ENCODE results near the gene GLRX. TPM values are rescaled to one million over a fixed set of nuclear protein-coding genes. Genes with fewer than 3 reads are reported as not detected.

The GLRX gene
- polyA plus RNA-seq, 1 donor (not counting 4 experiments of a cell fraction or from before 2014, with no cell fraction given), result 15.6 TPM

- Histone ChIP-seq H3K79me2 (ENCODE audit: control insufficient read depth, insufficient read depth, low read length) (no peaks in the 10 kb centered on the region), H3K27me3 (ENCODE audit: control insufficient read depth, extremely low read depth, insufficient read depth, low read length) (no peaks in the 10 kb centered on the region), H2AFZ (ENCODE audit: control insufficient read depth, low read length) (no peak overlapping the region), H3K27ac (ENCODE audit: control insufficient read depth, insufficient read depth, low read length) (no peak overlapping the region), H4K20me1 (ENCODE audit: control insufficient read depth, extremely low read depth, insufficient read depth, low read length) (no peaks in the 10 kb centered on the region), H3K4me3 (ENCODE audit: control insufficient read depth in 2 of 3, extremely low read depth in 1 of 3, insufficient read depth in 2 of 3, low read depth in 1 of 3, low read length in 3 of 3) (no peak overlapping the region), H3K9me1 (ENCODE audit: control insufficient read depth, extremely low read depth, insufficient read depth, low read length) (no peaks in the 10 kb centered on the region), H3K9ac (ENCODE audit: control insufficient read depth, extremely low read depth, insufficient read depth, low read length) (no peak overlapping the region), H3K36me3 (ENCODE audit: control insufficient read depth in 2 of 2, extremely low read depth in 1 of 2, insufficient read depth in 2 of 2, low read length in 2 of 2) (no peaks in the 10 kb centered on the region), H3K9me3 (ENCODE audit: control insufficient read depth, low read depth, low read length) (no peaks in the 10 kb centered on the region), H3K4me2 (ENCODE audit: control insufficient read depth, extremely low read depth, insufficient read depth, low read depth, low read length) (no peak overlapping the region), H3K4me1 (ENCODE audit: control insufficient read depth, extremely low read depth, insufficient read depth, low read length) (peaks cover 47% of the 10 kb centered on the region)
- dilution Hi-C loops (cut with MboI; ENCODE audit: extremely low pct_ligation_motif_present, low sequenced_read_pairs), result no loop called here
- no peak for TF ChIP-seq EZH2 (IDR thresholded peaks at IDR 0.05; ENCODE audit: low read length)
- no peak for TF ChIP-seq CTCF (optimal IDR thresholded peaks at IDR 0.05 in 1 of 3, IDR thresholded peaks at IDR 0.05 in 1 of 3, conservative IDR thresholded peaks at IDR 0.05 in 1 of 3; ENCODE audit: extremely low read depth in 1 of 3, insufficient read depth in 2 of 3, low read length in 3 of 3)
- FAIRE-seq, result no peak
- no peak for DNase-seq (ENCODE audit: low read depth, low spot score)
Measured at GRCh38 chr5:95863383-95863757, 40.8 kb upstream of the GLRX start.

- no peaks in the 10 kb centered on the region for H3K27me3 ChIP-seq (ENCODE audit: control insufficient read depth, extremely low read depth, insufficient read depth, low read length)
- FAIRE-seq (no peak), DNase-seq (ENCODE audit: low read depth, low spot score) (no peak)
- TF ChIP-seq EZH2 (IDR thresholded peaks at IDR 0.05; ENCODE audit: low read length), result no peak
- TF ChIP-seq CTCF (optimal IDR thresholded peaks at IDR 0.05 in 1 of 3, IDR thresholded peaks at IDR 0.05 in 1 of 3, conservative IDR thresholded peaks at IDR 0.05 in 1 of 3; ENCODE audit: extremely low read depth in 1 of 3, insufficient read depth in 2 of 3, low read length in 3 of 3), result no peak
- H3K4me1 ChIP-seq (ENCODE audit: control insufficient read depth, extremely low read depth, insufficient read depth, low read length), result peaks cover 48% of the 10 kb centered on the region
- no peaks in the 10 kb centered on the region for H4K20me1 ChIP-seq (ENCODE audit: control insufficient read depth, extremely low read depth, insufficient read depth, low read length)
- no peak overlapping the region for H3K9ac ChIP-seq (ENCODE audit: control insufficient read depth, extremely low read depth, insufficient read depth, low read length)
- dilution Hi-C loops (cut with MboI; ENCODE audit: extremely low pct_ligation_motif_present, low sequenced_read_pairs), result no loop called here
- H2AFZ ChIP-seq (ENCODE audit: control insufficient read depth, low read length), result no peak overlapping the region
- H3K9me1 ChIP-seq (ENCODE audit: control insufficient read depth, extremely low read depth, insufficient read depth, low read length), result no peaks in the 10 kb centered on the region
- no peak overlapping the region for H3K4me3 ChIP-seq (ENCODE audit: control insufficient read depth in 2 of 3, extremely low read depth in 1 of 3, insufficient read depth in 2 of 3, low read depth in 1 of 3, low read length in 3 of 3)
- H3K79me2 ChIP-seq (ENCODE audit: control insufficient read depth, insufficient read depth, low read length), result no peaks in the 10 kb centered on the region
- H3K4me2 ChIP-seq (ENCODE audit: control insufficient read depth, extremely low read depth, insufficient read depth, low read depth, low read length), result no peak overlapping the region
- H3K9me3 ChIP-seq (ENCODE audit: control insufficient read depth, low read depth, low read length), result no peaks in the 10 kb centered on the region
- peak overlapping the region; percentile 5 for H3K27ac ChIP-seq (ENCODE audit: control insufficient read depth, insufficient read depth, low read length)
- no peaks in the 10 kb centered on the region for H3K36me3 ChIP-seq (ENCODE audit: control insufficient read depth in 2 of 2, extremely low read depth in 1 of 2, insufficient read depth in 2 of 2, low read length in 2 of 2)
Measured at GRCh38 chr5:95862671-95863382, 40.3 kb upstream of the GLRX start.
